Germinal center (tissue), 1 donor: ENCODE data around the gene PPP6R1.
A peak's percentile ranks its signal among the peaks of the same experiment; 100 is the strongest.

Experiments
- DNase-seq: peaks from one replicate; pipeline ENCODE4 v3.0.0; 2012; ENCODE audit warnings: mixed read lengths, low spot score

The PPP6R1 gene

GRCh38 chr19:55258828-55259539, at the start of gene PPP6R1:
Gene PPP6R1, minus strand, starts transcription at chr19:55259017. Its CDS starts 11,914 bp downstream, at chr19:55247103.
- DNase-seq: peak; percentile 97

GRCh38 chr19:55308281-55308680, 49.5 kb upstream of the PPP6R1 start:
- no peak for DNase-seq

- no peak for DNase-seq
Measured at GRCh38 chr19:55306712-55307111, 47.9 kb upstream of the PPP6R1 start.

- no peak for DNase-seq
Measured at GRCh38 chr19:55305983-55306562, 47.3 kb upstream of the PPP6R1 start.

GRCh38 chr19:55305491-55305890, 46.7 kb upstream of the PPP6R1 start:
- DNase-seq: peak; percentile 72

- DNase-seq: no peak
Measured at GRCh38 chr19:55304980-55305379, 46.2 kb upstream of the PPP6R1 start.

GRCh38 chr19:55304279-55304978, 45.6 kb upstream of the PPP6R1 start:
- peak; percentile 48 for DNase-seq

GRCh38 chr19:55303477-55303876, 44.7 kb upstream of the PPP6R1 start:
- no peak for DNase-seq

- DNase-seq: no peak
Measured at GRCh38 chr19:55302318-55302703, 43.5 kb upstream of the PPP6R1 start.

GRCh38 chr19:55301459-55302317, 42.9 kb upstream of the PPP6R1 start:
- DNase-seq: peak; percentile 99

- no peak for DNase-seq
Measured at GRCh38 chr19:55300886-55301458, 42.2 kb upstream of the PPP6R1 start.

GRCh38 chr19:55299991-55300390, 41.2 kb upstream of the PPP6R1 start:
- DNase-seq: no peak

GRCh38 chr19:55297267-55297666, 38.5 kb upstream of the PPP6R1 start:
- no peak for DNase-seq

- no peak for DNase-seq
Measured at GRCh38 chr19:55289117-55289796, 30.4 kb upstream of the PPP6R1 start.

- DNase-seq: no peak
Measured at GRCh38 chr19:55287361-55288079, 28.7 kb upstream of the PPP6R1 start.

- no peak for DNase-seq
Measured at GRCh38 chr19:55285229-55285890, 26.5 kb upstream of the PPP6R1 start.

- DNase-seq: no peak
Measured at GRCh38 chr19:55284405-55285058, 25.7 kb upstream of the PPP6R1 start.

- no peak for DNase-seq
Measured at GRCh38 chr19:55283548-55284377, 24.9 kb upstream of the PPP6R1 start, which contains the start of gene BRSK1. Gene BRSK1, plus strand, starts transcription at chr19:55283997. Its CDS starts 446 bp downstream, at chr19:55284443.
